H9 (cell line): ENCODE data around the gene SYCP2L. TPM values are rescaled to one million over a fixed set of nuclear protein-coding genes. Genes with fewer than 3 reads are reported as not detected.
A peak's percentile ranks its signal among the peaks of the same experiment; 100 is the strongest.
"Not testable (repeated sequence)": the region's sequence is repeated elsewhere in the genome, so short reads cannot be mapped to it uniquely, and the experiment has no call there.

ENCODE experiments used
- DNase-seq: peaks from one replicate; pipeline ENCODE4 v3.0.0-alpha.2; 2017
- H2AFZ ChIP-seq: one replicate; pipeline ENCODE4 v1.6.1; 2013; ENCODE audit warnings: mild to moderate bottlenecking, low read length, control low read depth, moderate library complexity
- H2AK5ac ChIP-seq: 2 replicates; pipeline ENCODE4 v1.6.1; 2013; ENCODE audit warnings: low read length, control low read depth, mixed read lengths; ENCODE audit not compliant: insufficient read length
- H2BK120ac ChIP-seq: one replicate; pipeline ENCODE4 v1.6.1; 2013; ENCODE audit warnings: low read depth, mild to moderate bottlenecking, low read length, control low read depth, inconsistent platforms; ENCODE audit not compliant: poor library complexity, severe bottlenecking
- H2BK12ac ChIP-seq: 2 replicates; pipeline ENCODE4 v1.6.1; 2013; ENCODE audit warnings: low read length, control low read depth, mixed read lengths, low read depth; ENCODE audit not compliant: insufficient read length
- H2BK15ac ChIP-seq: 2 replicates; pipeline ENCODE4 v1.6.1; 2013; ENCODE audit warnings: low read depth, low read length, control low read depth
- H2BK20ac ChIP-seq: one replicate; pipeline ENCODE4 v1.6.1; 2013; ENCODE audit warnings: low read depth, mild to moderate bottlenecking, low read length, control low read depth, inconsistent platforms; ENCODE audit not compliant: poor library complexity, severe bottlenecking
- H2BK5ac ChIP-seq: 2 replicates; pipeline ENCODE4 v1.6.1; 2013; ENCODE audit warnings: low read length, control low read depth, mixed read lengths; ENCODE audit not compliant: insufficient read length
- H3K14ac ChIP-seq: 2 replicates; pipeline ENCODE4 v1.6.1; 2013; ENCODE audit warnings: low read length, control low read depth; ENCODE audit not compliant: insufficient read depth
- H3K18ac ChIP-seq: 2 replicates; pipeline ENCODE4 v1.6.1; 2013; ENCODE audit warnings: low read depth, mild to moderate bottlenecking, mixed read lengths, low read length, control low read depth; ENCODE audit not compliant: insufficient read length
- H3K23ac ChIP-seq: 2 replicates; pipeline ENCODE4 v1.6.1; 2013; ENCODE audit warnings: low read length, control low read depth, mixed read lengths, low read depth; ENCODE audit not compliant: insufficient read length
- H3K23me2 ChIP-seq: 2 replicates; pipeline ENCODE4 v1.6.1; 2013; ENCODE audit warnings: low read depth, mild to moderate bottlenecking, mixed read lengths, low read length, control low read depth; ENCODE audit not compliant: insufficient read length, poor library complexity, severe bottlenecking
- H3K27ac ChIP-seq: 2 replicates; pipeline ENCODE4 v1.5.1; 2013; ENCODE audit warnings: low read length, control low read depth, mixed read lengths, low read depth; ENCODE audit not compliant: insufficient read length
- H3K27me3 ChIP-seq: 2 replicates; pipeline ENCODE4 v1.6.1; 2013; ENCODE audit warnings: low read length, control low read depth, inconsistent platforms; ENCODE audit not compliant: insufficient read depth
- H3K4ac ChIP-seq: 2 replicates; pipeline ENCODE4 v1.6.1; 2013; ENCODE audit warnings: low read depth, mild to moderate bottlenecking, control low read depth, inconsistent platforms, low read length, moderate library complexity
- H3K4me1 ChIP-seq: 2 replicates; pipeline ENCODE4 v1.6.1; 2013; ENCODE audit warnings: low read length, control low read depth, inconsistent platforms; ENCODE audit not compliant: insufficient read depth
- H3K4me2 ChIP-seq: 2 replicates; pipeline ENCODE4 v1.6.1; 2013; ENCODE audit warnings: low read length, control low read depth, mixed read lengths; ENCODE audit not compliant: insufficient read length, insufficient read depth
- H3K56ac ChIP-seq: 2 replicates; pipeline ENCODE4 v1.6.1; 2013; ENCODE audit warnings: low read depth, mild to moderate bottlenecking, mixed read lengths, low read length, control low read depth; ENCODE audit not compliant: insufficient read length
- H3K79me1 ChIP-seq: 2 replicates; pipeline ENCODE4 v1.6.1; 2013; ENCODE audit warnings: low read depth, mild to moderate bottlenecking, moderate library complexity, low read length, control low read depth, inconsistent platforms; ENCODE audit not compliant: insufficient read depth, poor library complexity, severe bottlenecking
- H3K79me2 ChIP-seq: 2 replicates; pipeline ENCODE4 v1.6.1; 2013; ENCODE audit warnings: low read length, control low read depth, inconsistent platforms; ENCODE audit not compliant: insufficient read depth
- H3K9ac ChIP-seq: 2 replicates; pipeline ENCODE4 v1.6.1; 2013; ENCODE audit warnings: low read length, control low read depth, mixed read lengths; ENCODE audit not compliant: insufficient read length; ENCODE audit errors: extremely low read depth
- H3K9me3 ChIP-seq: one replicate; pipeline ENCODE4 v1.6.1; 2013; ENCODE audit warnings: low read depth, low read length, inconsistent platforms; ENCODE audit not compliant: control insufficient read depth
- H3T11ph ChIP-seq: one replicate; pipeline ENCODE4 v1.6.1; 2013; ENCODE audit warnings: mild to moderate bottlenecking, low read length, control low read depth, inconsistent platforms
- H4K20me1 ChIP-seq: one replicate; pipeline ENCODE4 v1.6.1; 2013; ENCODE audit not compliant: control insufficient read depth, insufficient read length, insufficient read depth
- H4K5ac ChIP-seq: 2 replicates; pipeline ENCODE4 v1.6.1; 2013; ENCODE audit warnings: low read depth, mild to moderate bottlenecking, mixed read lengths, low read length, control low read depth; ENCODE audit not compliant: insufficient read length
- H4K8ac ChIP-seq: replicated peaks from 2 replicates; pipeline ENCODE4 v1.6.1; 2013; ENCODE audit warnings: low read length, control low read depth, mixed read lengths, low read depth; ENCODE audit not compliant: insufficient read length
- H4K91ac ChIP-seq: 2 replicates; pipeline ENCODE4 v1.6.1; 2013; ENCODE audit warnings: low read depth, mild to moderate bottlenecking, moderate library complexity, mixed read lengths, low read length, control low read depth; ENCODE audit not compliant: insufficient read length
- H3K27ac Mint-ChIP-seq, 3 experiments: 2 replicates in 2 of 3; 3 replicates in 1 of 3; pipeline ENCODE4 v1.8.0; 2020 to 2021; ENCODE audit warnings: mixed read lengths in 3 of 3, mild to moderate bottlenecking in 1 of 3, moderate library complexity in 1 of 3
- H3K27me3 Mint-ChIP-seq: 2 replicates; pipeline ENCODE4 v1.8.0; 2021; ENCODE audit warnings: low read depth, mild to moderate bottlenecking, moderate library complexity, mixed read lengths
- H3K36me3 Mint-ChIP-seq, 3 experiments: 2 replicates in 2 of 3; 3 replicates in 1 of 3; pipeline ENCODE4 v1.8.0; 2020 to 2021; ENCODE audit warnings: low read depth in 3 of 3, mixed read lengths in 3 of 3; ENCODE audit not compliant: insufficient read depth in 1 of 3
- H3K4me1 Mint-ChIP-seq, 2 experiments: 2 replicates each; pipeline ENCODE4 v1.8.0; 2020; ENCODE audit warnings: mixed read lengths in 2 of 2
- H3K4me3 Mint-ChIP-seq, 2 experiments: 2 replicates in 1 of 2; 3 replicates in 1 of 2; pipeline ENCODE4 v1.8.0; 2020 to 2021; ENCODE audit warnings: mild to moderate bottlenecking in 2 of 2, mixed read lengths in 2 of 2, moderate library complexity in 1 of 2
- H3K9me3 Mint-ChIP-seq, 2 experiments: 2 replicates in 1 of 2; 3 replicates in 1 of 2; pipeline ENCODE4 v1.8.0; 2020; ENCODE audit warnings: mild to moderate bottlenecking in 2 of 2, mixed read lengths in 2 of 2, moderate library complexity in 1 of 2
- CTCF ChIP-seq: fragments of 200-600 bp; sonication (generic); conservative IDR thresholded peaks from 3 replicates; pipeline ENCODE4 v1.8.0; 2021; ENCODE audit warnings: antibody characterized with exemption, mild to moderate bottlenecking
- WGBS: extraction: QIAGEN DNeasy Blood & Tissue Kit; methylation state at CpG from one replicate; pipeline ENCODE4 v1.1.7; 2013; ENCODE audit warnings: missing lambda C conversion rate, low lambda C conversion rate, mixed read lengths; ENCODE audit not compliant: insufficient read length; ENCODE audit errors: extremely low coverage; 5-methylcytosine and 5-hydroxymethylcytosine counted together
- total RNA-seq: library from RNA; stranded (reverse); gene quantifications from 2 replicates; pipeline ENCODE4 v1.2.1, GENCODE V29; 2021

The SYCP2L gene
- total RNA-seq, 1 experiment from 2014 or later, result 3.5 TPM

GRCh38 chr6:10884245-10884972 lies 2.4 kb upstream of the SYCP2L start:
- H4K8ac ChIP-seq, result no peak overlapping the region
- H2BK20ac ChIP-seq, result no peak overlapping the region
- no peak overlapping the region for H3K23ac ChIP-seq
- no peak overlapping the region for H3K9ac ChIP-seq
- H3K9me3 ChIP-seq, result no peaks in the 10 kb centered on the region
- peaks cover 82% of the 10 kb centered on the region for H3K27me3 Mint-ChIP-seq
- H3K4me2 ChIP-seq, result peak overlapping the region; percentile 81
- H3K4ac ChIP-seq, result no peak overlapping the region
- no peak overlapping the region for H3K27ac Mint-ChIP-seq
- peaks cover under 1% of the 10 kb centered on the region for H3K79me1 ChIP-seq
- H3K36me3 Mint-ChIP-seq, result no peaks in the 10 kb centered on the region
- H2BK5ac ChIP-seq, result no peak overlapping the region
- H3K79me2 ChIP-seq, result no peaks in the 10 kb centered on the region
- H3T11ph ChIP-seq, result no peak overlapping the region
- H3K14ac ChIP-seq, result no peak overlapping the region
- H2AFZ ChIP-seq, result no peak overlapping the region
- no peak overlapping the region for H3K27ac ChIP-seq
- H3K23me2 ChIP-seq, result peaks cover 11% of the 10 kb centered on the region
- peak; percentile 38 for DNase-seq
- H4K5ac ChIP-seq, result no peak overlapping the region
- H3K18ac ChIP-seq, result no peak overlapping the region
- no peak overlapping the region for H2BK120ac ChIP-seq
- TF ChIP-seq CTCF, result no peak
- H3K4me3 Mint-ChIP-seq, result peak overlapping the region in 1 of 2 experiments; percentile 86; a peak in 3 of 5 replicates
- no peaks in the 10 kb centered on the region for H3K4me1 ChIP-seq
- H2BK12ac ChIP-seq, result no peak overlapping the region
- H3K4me1 Mint-ChIP-seq, result peaks cover 13 to 28% of the 10 kb centered on the region in 2 experiments
- no peak overlapping the region for H2BK15ac ChIP-seq
- no peaks in the 10 kb centered on the region for H4K20me1 ChIP-seq
- H4K91ac ChIP-seq, result no peak overlapping the region
- no peak overlapping the region for H3K56ac ChIP-seq
- H3K27me3 ChIP-seq, result peaks cover 13% of the 10 kb centered on the region; the same call in 1 of the 2 replicates
- no CpG with 5 or more reads among the region's 24 CpGs for WGBS
- no peaks in the 10 kb centered on the region for H3K9me3 Mint-ChIP-seq
- no peak overlapping the region for H2AK5ac ChIP-seq

- H4K91ac ChIP-seq, H3T11ph ChIP-seq, H2BK5ac ChIP-seq, H2BK120ac ChIP-seq, H2BK20ac ChIP-seq, H2BK15ac ChIP-seq, H4K20me1 ChIP-seq, H2AK5ac ChIP-seq, H3K4ac ChIP-seq, H2AFZ ChIP-seq, H3K56ac ChIP-seq, H3K9me3 ChIP-seq, H3K4me1 ChIP-seq, H3K14ac ChIP-seq, H4K8ac ChIP-seq, H3K9me3 Mint-ChIP-seq, DNase-seq, H3K36me3 Mint-ChIP-seq, H3K27me3 ChIP-seq, H4K5ac ChIP-seq, H3K79me2 ChIP-seq, H3K18ac ChIP-seq, H2BK12ac ChIP-seq, H3K79me1 ChIP-seq, H3K23ac ChIP-seq: not testable (repeated sequence)
- Mint-ChIP-seq H3K4me3 (peak overlapping the region; percentile 82 to 93), H3K27me3 (peaks cover 63% of the 10 kb centered on the region), H3K4me1 (peaks cover 13 to 25% of the 10 kb centered on the region in 2 experiments), H3K27ac (peak overlapping the region in 2 of 3 experiments; percentile 76 to 90; a peak in 3 of 7 replicates)
- peak overlapping the region; percentile 18 for H3K9ac ChIP-seq
- H3K23me2 ChIP-seq, result peaks cover 11% of the 10 kb centered on the region
- WGBS, result no CpG with 5 or more reads among the region's 11 CpGs
- peak overlapping the region; percentile 80 for H3K4me2 ChIP-seq
- peak overlapping the region; percentile 19 for H3K27ac ChIP-seq
These were observed 524 bp upstream of the SYCP2L start for GRCh38 chr6:10886365-10886690.
